DND-41 (cell line): ENCODE measurements around the gene ZNF205.

Source experiments
- ATAC-seq: fragments of 200-7000 bp; cut with Tn5 transposase; 3 replicates; pipeline ENCODE4 v1.9.1; 2021; ENCODE audit warnings: low read depth; ENCODE audit not compliant: insufficient read depth
- DNase-seq: peaks from one replicate; pipeline ENCODE4 v3.0.0-alpha.2; 2020
- H2AFZ ChIP-seq: 2 replicates; pipeline ENCODE4 v1.6.0; 2012; ENCODE audit warnings: low read depth, low read length
- H3K27ac ChIP-seq: 2 replicates; pipeline ENCODE4 v1.5.1; 2012; ENCODE audit warnings: low read length, inconsistent platforms
- H3K27me3 ChIP-seq: fragments of 200-600 bp; sonication (generic); 2 replicates; pipeline ENCODE4 v1.6.0; 2012; ENCODE audit warnings: low read length, mild to moderate bottlenecking, inconsistent platforms; ENCODE audit not compliant: insufficient read depth, poor library complexity
- H3K36me3 ChIP-seq: 2 replicates; pipeline ENCODE4 v1.5.1; 2012; ENCODE audit warnings: low read length, inconsistent platforms; ENCODE audit not compliant: insufficient read depth
- H3K4me1 ChIP-seq: 2 replicates; pipeline ENCODE4 v1.5.1; 2012; ENCODE audit warnings: mild to moderate bottlenecking, low read length; ENCODE audit not compliant: insufficient read depth
- H3K4me2 ChIP-seq: 2 replicates; pipeline ENCODE4 v1.6.0; 2012; ENCODE audit warnings: mild to moderate bottlenecking, moderate library complexity, low read length, inconsistent platforms; ENCODE audit not compliant: insufficient read depth
- H3K4me3 ChIP-seq, 2 experiments: fragments of 200-600 bp in 1 of 2; shearing (Covaris generic) in 1 of 2; 2 replicates each; pipeline ENCODE4 v1.5.1; 2012 to 2016; ENCODE audit warnings: inconsistent platforms in 2 of 2, low read length in 2 of 2, mild to moderate bottlenecking in 2 of 2, low read depth in 1 of 2, moderate library complexity in 1 of 2
- H3K79me2 ChIP-seq: 2 replicates; pipeline ENCODE4 v1.6.0; 2012; ENCODE audit warnings: low read length, inconsistent platforms; ENCODE audit not compliant: insufficient read depth
- H3K9ac ChIP-seq: 2 replicates; pipeline ENCODE4 v1.6.0; 2012; ENCODE audit warnings: low read depth, mild to moderate bottlenecking, inconsistent platforms, low read length, moderate library complexity
- H3K9me3 ChIP-seq: 2 replicates; pipeline ENCODE4 v1.5.1; 2012; ENCODE audit warnings: low read length, moderate library complexity, mild to moderate bottlenecking, inconsistent platforms; ENCODE audit not compliant: insufficient read depth, severe bottlenecking
- H4K20me1 ChIP-seq: 2 replicates; pipeline ENCODE4 v1.6.0; 2012; ENCODE audit warnings: low read length; ENCODE audit not compliant: insufficient read depth
- EZH2 ChIP-seq: IDR thresholded peaks from 3 replicates; pipeline ENCODE4 v1.6.1; 2012; ENCODE audit warnings: borderline replicate concordance, low read depth, mild to moderate bottlenecking, moderate library complexity, low read length, inconsistent platforms; ENCODE audit not compliant: severe bottlenecking
- TF ChIP-seq, protein P1 (sequence below): IDR thresholded peaks from 2 replicates; pipeline ENCODE4 v1.5.1; 2012; ENCODE audit warnings: borderline replicate concordance, low read length, moderate library complexity, mild to moderate bottlenecking; ENCODE audit not compliant: poor library complexity, severe bottlenecking; ENCODE audit errors: extremely low read depth

ZNF205 gene

DNA sequence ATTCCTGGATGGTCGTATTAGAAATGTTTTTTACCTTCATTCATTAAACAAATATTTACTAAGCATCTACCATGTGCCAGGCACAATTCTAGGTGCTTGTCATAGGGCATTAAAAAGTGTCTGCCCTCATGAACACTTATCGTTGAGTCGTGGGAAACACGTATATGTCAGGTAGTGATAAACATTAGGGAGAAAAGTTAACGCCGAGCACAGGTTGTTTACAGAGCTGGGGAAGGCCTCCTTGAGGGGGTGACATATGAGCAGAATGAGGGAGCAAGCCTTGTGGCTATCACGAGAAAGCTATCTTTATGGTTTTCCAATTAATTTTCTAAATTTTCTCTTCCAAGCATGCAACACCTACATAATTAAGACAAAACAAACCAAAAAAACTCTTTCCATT, 21.5 kb downstream of the ZNF205 start:
- Histone ChIP-seq H3K4me2 (peak overlapping the region; percentile 99), H3K27me3 (no peaks in the 10 kb centered on the region), H3K4me3 (peak overlapping the region; percentile 90 to 94), H3K79me2 (peaks cover 65% of the 10 kb centered on the region), H3K9me3 (no peaks in the 10 kb centered on the region), H3K9ac (peak overlapping the region; percentile 87), H4K20me1 (peaks cover 7% of the 10 kb centered on the region), H2AFZ (no peak overlapping the region), H3K27ac (peak overlapping the region; percentile 91), H3K4me1 (peaks cover 54% of the 10 kb centered on the region), H3K36me3 (peaks cover 38% of the 10 kb centered on the region)
- DNase-seq: no peak
- ATAC-seq: no peak
- TF ChIP-seq, protein P1, sequence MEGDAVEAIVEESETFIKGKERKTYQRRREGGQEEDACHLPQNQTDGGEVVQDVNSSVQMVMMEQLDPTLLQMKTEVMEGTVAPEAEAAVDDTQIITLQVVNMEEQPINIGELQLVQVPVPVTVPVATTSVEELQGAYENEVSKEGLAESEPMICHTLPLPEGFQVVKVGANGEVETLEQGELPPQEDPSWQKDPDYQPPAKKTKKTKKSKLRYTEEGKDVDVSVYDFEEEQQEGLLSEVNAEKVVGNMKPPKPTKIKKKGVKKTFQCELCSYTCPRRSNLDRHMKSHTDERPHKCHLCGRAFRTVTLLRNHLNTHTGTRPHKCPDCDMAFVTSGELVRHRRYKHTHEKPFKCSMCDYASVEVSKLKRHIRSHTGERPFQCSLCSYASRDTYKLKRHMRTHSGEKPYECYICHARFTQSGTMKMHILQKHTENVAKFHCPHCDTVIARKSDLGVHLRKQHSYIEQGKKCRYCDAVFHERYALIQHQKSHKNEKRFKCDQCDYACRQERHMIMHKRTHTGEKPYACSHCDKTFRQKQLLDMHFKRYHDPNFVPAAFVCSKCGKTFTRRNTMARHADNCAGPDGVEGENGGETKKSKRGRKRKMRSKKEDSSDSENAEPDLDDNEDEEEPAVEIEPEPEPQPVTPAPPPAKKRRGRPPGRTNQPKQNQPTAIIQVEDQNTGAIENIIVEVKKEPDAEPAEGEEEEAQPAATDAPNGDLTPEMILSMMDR: no peak
- no peak for TF ChIP-seq EZH2

GRCh38 chr16:3134338-3135125, 22.1 kb downstream of the ZNF205 start, which contains the start of gene ZNF213:
TSS of gene ZNF213 (plus strand) at chr16:3135029. CDS start at chr16:3137281, 2,252 bp downstream.
- H3K27ac ChIP-seq: peak within 1 kb of the TSS; percentile 91
- peaks cover 7% of the 10 kb centered on the region for H4K20me1 ChIP-seq
- peaks cover 60% of the 10 kb centered on the region for H3K79me2 ChIP-seq

DNA sequence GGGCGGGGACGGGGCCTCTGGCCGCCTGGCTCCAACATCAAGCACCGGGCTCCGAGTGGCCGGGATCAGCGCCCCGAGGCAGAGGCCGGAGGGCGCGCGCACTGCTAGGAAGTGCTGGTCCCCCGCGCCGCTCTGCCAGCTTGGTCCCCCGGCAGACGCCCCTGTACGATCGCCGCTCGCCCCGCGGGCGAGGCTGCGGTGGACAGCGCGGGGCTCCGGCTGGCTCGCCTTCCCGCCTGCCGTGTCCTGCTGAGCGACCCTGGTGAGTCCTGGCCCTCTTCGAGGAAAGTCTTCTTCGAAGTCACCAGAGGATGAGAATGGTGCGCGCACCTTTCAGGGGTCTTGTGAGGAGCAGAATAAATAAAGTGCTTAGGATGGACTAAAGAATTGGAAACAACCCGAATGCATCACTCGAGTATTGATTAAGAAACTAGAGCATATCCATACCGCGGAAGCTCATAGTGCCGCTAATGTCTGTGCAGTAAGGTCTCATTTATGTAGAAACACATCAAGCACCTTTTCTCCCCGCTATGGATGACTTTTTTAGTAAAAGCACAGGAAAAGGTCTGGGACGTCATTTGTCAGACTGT, 22.8 kb downstream of the ZNF205 start:
- H3K27me3 ChIP-seq: no peaks in the 10 kb centered on the region
- ATAC-seq: peak; percentile 38; the same call in 2 of the 3 replicates

More at GRCh38 chr16:3134338-3135125, 22.1 kb downstream of the ZNF205 start, which contains the start of gene ZNF213:
- peak within 1 kb of the TSS; percentile 95 for H2AFZ ChIP-seq
- H3K9me3 ChIP-seq: no peaks in the 10 kb centered on the region
- peak within 1 kb of the TSS; percentile 99 for H3K4me2 ChIP-seq
- peak within 1 kb of the TSS; percentile 97 to 99 for H3K4me3 ChIP-seq
- peak within 1 kb of the TSS; percentile 93 for H3K9ac ChIP-seq
- peak; percentile 97 for DNase-seq
- H3K4me1 ChIP-seq: peaks cover 47% of the 10 kb centered on the region
- peaks cover 41% of the 10 kb centered on the region for H3K36me3 ChIP-seq
- ATAC-seq: peak; percentile 96
- H3K27me3 ChIP-seq: no peaks in the 10 kb centered on the region
- TF ChIP-seq, protein P1: no peak

More for the DNA sequence above, 22.8 kb downstream of the ZNF205 start:
- Histone ChIP-seq H4K20me1 (peaks cover 7% of the 10 kb centered on the region), H3K9ac (peak overlapping the region; percentile 93), H3K36me3 (peaks cover 43% of the 10 kb centered on the region), H3K79me2 (peaks cover 60% of the 10 kb centered on the region), H3K4me3 (peak overlapping the region; percentile 97 to 99), H3K4me2 (peak overlapping the region; percentile 98), H3K9me3 (no peaks in the 10 kb centered on the region), H3K27ac (peak overlapping the region; percentile 85), H2AFZ (peak overlapping the region; percentile 95), H3K4me1 (peaks cover 41% of the 10 kb centered on the region)
- DNase-seq: no peak
- TF ChIP-seq, protein P1: no peak
- no peak for TF ChIP-seq EZH2
